RCC 7860 (cell line): Measurements from ENCODE around the gene REC8.

ENCODE experiments used
- DNase-seq: peaks from one replicate; pipeline ENCODE4 v3.0.0-alpha.2; 2015; ENCODE audit warnings: low spot score
- FAIRE-seq: peaks from 2 replicates; lab custom pipeline; 2012; peaks lifted over from hg19 to GRCh38; lab: Jason Lieb, UNC

The REC8 gene

DNA sequence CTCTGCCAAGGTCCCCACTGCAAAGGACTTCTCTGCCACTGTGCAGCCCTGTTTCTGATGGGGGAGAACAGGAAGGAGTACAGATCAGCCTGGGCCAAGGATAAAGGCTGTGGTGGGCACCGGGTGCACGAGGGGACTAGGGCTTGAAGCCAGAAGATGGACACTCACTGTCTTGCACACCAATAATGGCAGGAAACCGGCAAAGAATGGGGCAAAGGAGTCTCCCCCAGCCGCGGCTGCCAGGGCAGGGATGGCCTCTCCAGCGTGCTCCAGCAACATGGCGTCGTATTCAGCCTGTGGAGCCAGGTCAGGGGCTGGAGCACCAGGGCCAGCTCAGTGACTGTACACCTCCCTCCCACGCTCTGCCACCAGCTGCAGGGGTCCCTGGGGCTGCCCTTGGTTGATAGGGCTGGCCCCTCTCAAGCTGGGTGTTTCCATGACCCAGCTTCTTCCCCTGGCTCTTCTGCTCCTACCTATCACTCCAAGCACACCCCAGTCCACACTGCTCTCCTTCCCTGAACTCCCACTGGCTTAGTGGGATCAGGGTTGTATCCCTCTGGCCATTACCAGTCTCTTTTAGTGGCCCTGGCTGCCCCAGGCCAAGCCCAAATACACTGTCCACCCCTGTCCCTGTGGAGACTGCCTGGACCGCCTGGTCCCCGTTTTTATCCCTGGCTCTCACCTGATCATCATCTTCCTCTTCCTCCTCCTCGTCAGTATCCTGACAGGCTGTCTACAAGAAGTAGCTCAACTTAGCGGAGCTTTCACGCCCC lies 10.4 kb downstream of the REC8 start:
- FAIRE-seq (no peak), DNase-seq (no peak)

DNA sequence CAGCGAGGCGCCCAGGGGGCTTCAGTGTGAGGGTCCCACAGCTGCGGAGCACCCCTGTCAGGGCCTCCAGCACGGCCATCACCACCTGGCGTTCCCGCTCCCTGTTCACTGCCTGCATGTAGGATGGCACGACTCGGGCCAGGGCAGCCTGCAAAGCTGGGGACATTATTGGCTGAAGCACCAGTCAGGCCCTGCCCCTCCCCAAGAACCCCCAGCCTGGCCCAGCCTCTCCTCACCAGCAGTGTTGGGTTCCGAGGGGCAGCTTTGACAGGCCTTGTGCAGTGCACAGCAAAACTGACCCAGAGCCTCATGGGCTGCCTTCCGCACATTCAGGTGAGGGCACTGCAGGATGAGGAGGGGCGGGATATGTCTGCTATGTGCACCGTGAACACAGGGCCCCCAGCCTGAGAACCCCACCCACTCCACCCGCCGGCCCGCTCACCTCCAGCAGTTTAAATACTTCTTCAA lies 11.2 kb downstream of the REC8 start:
- FAIRE-seq (no peak), DNase-seq (no peak)

DNA sequence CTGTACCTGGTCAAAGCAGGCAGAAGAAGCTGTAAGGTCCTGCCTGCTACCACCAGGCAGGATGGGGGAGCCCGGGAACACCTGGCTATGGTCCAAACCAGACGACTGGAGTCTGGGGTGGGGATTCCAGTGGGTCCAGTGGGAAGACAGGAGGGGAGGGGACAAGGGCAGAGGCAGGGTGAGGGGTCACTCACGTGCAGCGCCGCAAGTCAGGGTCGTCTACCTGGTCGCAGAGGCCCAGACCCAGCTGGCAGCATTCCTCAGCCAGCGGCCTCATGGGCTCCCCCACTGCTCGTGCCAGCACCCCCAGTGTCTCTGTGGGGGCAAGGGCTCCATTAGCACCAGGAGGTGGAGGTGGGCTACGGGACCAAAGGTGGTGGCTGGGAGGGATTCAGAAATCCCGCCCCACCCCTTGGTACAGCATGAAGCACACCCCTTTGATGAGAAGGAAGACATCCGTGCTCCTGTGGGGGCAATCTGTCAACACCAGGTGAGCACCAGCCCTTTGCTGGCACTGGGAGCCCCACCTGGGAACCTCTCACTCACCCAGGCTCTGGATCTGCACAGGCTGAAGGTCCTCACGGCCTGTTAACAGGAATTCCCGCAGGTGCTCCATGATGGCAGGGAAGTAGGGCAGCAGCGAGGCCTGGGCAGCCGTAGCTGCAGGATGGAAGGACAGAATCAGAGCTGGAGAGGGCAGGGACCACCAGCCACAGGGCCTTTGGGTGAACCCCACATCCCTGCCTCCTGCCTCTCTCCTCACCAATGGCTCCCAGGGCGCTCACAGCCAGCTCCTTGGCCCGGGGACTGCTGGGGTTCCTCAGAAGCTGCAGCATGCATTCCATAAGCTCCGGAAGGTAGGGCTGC lies 12.5 kb downstream of the REC8 start:
- FAIRE-seq = no peak
- no peak for DNase-seq

DNA sequence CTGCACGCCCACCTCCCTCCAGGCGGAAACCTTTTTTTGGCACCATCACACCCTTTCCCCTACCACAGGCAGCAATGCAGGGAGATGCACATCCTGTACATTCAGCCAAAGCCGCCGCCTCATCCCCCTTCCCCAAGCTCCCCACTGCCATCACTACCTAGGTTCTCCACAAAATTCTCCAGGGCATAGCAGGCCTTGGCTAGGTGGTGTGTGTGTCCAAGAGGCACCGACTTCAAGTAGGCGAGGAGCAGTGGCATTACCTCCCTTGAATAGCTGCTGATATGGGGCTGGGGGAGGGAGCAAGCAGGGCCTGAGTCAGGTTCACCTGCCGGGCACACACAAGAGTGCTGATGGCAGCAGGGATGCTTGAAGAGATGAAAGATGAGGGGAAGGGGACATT lies 13.1 kb downstream of the REC8 start:
- DNase-seq = no peak
- no peak for FAIRE-seq

DNA sequence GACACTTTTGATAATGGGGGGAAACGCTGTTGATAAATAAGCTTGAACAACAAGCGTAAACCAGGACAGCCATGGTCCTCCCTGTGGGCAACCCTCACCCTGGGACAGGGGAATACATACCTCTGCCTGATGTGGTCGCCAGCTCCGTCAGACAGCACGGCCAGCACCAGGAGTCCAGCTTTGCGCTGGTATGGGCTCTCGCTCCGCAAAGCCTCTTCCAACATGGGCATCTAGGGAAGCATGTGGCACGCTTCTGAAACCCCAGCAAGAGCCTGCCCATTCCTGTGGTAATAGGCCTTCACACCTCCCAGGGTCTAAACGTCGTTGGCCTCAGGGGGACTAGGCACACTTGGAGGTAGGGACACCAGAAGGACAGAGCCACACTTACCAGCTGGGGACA lies 13.9 kb downstream of the REC8 start:
- no peak for DNase-seq
- FAIRE-seq = no peak

DNA sequence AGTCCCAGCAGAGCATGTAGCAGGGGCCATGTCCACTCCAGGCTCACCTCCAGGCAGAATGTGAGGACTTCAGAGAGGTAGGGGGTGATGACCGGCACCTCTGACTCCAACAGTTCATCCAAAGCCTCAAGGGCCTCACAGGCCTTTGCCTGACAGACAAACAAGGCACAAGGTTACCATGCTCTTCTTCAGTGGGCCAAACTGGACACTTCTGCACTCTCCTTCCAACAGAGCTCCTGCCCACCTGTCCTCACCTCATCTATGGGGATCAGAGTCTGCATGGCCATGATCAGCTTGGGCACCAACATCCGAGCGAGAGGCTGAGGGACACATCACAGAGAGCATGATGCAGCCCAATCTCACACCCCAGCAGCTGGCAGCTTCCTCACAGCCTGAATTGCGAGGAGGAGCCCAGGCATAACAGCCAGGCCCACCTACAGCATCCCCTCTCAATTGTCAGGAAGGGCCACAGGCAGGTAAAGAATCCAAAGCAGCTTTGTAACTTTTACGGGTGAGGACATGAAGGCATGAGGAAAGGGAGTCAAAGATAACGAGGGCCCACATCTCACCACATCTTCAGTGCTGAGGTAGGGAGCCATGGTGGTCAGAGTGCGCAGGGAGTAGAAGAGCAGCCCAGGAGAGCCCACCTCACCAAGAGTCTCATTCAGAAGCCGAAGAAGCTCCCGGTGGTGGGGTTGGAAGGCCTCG lies 15.1 kb downstream of the REC8 start:
- no peak for DNase-seq
- FAIRE-seq = no peak

DNA sequence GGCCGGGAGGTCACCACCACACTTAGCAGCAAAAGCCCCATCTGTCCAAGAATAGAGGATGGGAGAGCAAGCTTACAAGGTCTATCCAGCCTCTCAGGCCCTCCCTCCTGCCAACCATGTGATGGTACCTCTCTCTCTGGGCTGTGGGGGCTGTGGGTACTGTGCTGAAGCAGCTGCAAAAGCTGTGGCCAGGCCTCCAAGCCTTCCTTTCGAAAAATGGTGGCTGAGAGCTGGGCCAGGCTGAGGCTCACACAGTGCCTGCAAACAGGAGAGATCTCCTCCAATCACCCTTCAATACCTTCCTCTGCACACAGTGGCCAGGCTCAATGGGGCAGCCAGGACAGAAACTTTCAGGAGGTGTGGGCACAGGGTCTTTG lies 15.6 kb downstream of the REC8 start:
- DNase-seq (no peak), FAIRE-seq (no peak)

DNA sequence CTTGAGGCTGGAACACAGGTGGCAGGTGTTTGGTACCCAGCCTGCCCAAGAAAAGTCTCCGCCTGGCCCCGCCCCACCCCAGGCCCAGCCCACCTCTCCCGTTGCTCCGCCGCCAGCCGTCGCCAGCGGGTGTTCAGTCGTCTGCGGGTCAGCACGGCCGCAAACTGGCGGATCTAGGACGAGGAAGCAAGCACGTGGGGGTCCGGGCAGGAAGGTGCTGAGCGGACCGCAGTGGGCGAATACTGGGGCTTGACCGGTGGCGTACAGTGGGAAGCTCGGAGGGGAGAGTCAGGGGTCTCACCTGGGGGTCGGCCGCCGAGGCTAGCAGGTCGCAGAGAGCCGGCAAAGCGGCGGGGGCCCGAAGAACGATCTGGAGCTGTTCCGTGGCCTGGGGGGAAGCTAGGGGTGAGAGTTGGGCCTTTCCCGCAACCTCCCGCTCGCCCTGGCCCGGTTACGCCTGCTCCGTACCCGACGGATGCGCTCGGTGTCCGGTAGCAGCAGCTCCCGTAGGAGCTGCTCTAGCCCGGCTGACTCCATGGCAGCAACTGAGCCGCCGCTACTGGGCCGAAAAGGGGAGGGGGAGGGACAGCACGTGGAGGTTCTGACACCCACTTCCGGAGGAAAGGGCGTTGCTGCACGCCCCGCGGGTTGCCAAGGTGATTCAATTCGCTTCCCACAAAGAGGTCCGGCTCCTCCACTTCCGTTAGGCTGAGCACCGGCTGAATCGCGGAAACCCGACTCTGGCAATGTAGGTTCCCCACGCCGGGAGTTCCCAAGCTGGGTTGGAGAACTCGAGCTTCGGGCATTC lies 16.6 kb downstream of the REC8 start, which contains the start of gene IPO4:
Gene IPO4 (minus strand): TSS at position 566 of the 808 bp plus-strand sequence. CDS start 29 bp downstream, at position 537.
- peak; percentile 84 for DNase-seq
- FAIRE-seq = no peak

DNA sequence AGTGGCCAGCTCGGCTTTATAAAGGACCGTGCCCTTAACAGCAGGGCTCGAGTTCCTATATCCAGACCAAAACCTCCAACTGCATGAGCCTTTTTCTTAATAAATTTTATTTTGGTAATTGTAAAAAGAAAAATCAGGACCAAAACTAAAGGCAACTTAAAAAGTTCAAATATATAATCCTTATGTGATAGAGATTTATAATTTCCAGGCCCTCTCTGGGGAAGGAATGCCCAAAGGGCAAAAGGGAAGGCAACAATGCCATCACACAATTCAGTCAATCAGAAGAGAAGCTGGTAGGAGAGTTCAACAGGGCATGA lies 17.1 kb downstream of the REC8 start:
- FAIRE-seq (no peak), DNase-seq (no peak)

DNA sequence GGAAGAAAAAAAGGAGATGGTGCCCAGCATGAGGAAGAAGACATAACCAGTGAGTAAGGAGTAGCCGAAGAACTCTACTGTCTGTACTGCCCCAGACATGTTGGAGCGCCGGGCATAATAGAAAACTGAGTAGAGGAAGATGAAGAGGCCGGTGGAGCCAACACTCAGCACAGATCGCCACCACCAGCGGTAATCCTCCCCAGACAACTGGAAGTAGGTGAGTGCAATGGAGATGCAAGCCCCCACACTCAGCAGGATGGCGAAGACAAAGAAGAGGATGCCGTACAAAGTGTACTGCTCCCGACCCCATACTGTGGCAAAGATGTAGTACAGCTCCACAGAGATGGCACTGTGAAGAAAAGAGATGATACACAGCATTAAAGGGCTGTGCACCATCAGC lies 17.6 kb downstream of the REC8 start:
- DNase-seq = no peak
- no peak for FAIRE-seq

DNA sequence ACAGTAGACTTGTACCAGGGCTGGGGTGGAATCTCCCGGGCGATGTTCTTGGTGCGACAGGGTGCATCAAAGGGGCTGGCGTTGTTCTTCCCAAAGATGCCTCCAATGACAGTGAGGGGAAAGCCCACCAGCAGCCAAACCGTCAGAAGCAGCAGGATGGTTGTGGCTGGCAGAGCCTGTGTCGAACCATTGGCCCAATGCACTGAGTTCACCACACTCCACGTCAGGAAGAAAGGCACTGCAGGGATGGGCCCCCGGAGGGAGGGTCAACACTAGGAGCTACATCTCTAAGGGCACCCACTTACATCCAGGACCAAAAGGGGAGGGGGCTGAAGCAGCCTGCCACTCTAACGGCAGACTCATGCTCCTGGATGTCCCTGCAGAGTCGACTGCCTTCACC lies 18.5 kb downstream of the REC8 start:
- FAIRE-seq (no peak), DNase-seq (no peak)

DNA sequence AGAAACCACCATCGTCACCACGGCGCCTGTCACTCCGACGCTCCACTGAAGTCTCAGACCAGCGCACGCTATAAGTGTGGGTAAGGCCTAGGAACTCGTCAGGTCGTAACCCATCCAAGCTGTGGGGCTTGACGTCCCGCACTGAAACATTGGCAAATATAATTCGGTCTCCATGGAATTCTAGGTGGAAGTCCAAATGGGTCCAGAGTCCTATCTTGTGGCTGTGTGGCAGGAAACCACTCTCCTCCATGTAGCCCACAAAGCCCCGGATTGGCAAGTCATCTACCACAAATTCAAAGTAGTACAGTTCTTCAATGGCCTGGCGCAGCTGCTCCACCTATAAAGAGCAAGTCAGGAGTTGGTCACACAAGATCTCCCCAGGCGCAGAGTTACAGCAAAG lies 21.1 kb downstream of the REC8 start:
- DNase-seq = no peak
- no peak for FAIRE-seq

DNA sequence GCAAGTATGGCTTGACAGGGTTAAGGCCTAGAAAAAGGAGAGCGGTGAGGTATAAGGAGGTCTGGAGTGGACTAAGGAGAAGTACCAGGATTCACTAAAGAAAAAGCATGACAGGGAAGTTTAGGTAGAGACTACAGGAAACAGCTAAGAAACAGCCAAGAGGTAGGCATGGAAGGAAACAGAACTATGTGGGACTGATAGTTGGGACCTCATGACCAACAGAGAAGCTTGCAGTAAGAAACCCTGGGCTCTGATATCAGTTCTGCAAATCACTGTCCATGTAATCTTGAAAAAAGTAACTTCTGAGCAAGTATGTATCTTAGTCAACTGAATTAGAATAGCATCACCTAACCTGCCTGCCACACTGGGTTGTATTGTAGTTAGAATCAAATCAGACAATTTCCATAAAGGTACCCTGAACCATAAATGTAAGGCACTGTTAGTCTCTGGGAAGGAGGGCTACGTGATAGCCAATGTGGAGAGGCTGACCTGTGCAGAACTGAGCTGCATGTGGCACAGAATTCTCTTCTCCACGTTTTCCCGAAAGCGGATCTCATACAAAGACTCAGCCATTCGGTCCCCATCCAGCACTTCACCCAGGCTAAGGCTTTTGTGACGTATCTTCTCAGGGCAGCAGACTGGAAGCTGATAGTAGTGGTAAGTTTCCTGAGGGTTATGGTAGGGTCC lies 22.4 kb downstream of the REC8 start:
- FAIRE-seq = no peak

DNA sequence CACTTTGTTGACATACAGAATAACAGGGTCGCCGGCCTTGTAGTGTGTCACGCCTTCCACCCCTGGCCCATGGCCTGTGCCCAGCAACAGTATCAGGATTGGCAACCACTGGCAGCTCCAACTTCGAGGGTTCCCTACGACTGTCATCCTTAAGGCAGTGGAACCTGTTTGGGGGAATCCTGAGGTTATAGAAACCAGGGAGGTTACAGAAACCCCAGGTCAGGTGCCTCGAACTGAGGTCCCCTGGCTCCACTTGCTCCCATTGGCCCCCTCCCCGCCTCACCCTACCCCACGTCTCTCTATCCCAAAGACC lies 22.9 kb downstream of the REC8 start:
- FAIRE-seq (no peak), DNase-seq (no peak)

More for the DNA sequence above, 22.4 kb downstream of the REC8 start:
- DNase-seq = no peak

DNA sequence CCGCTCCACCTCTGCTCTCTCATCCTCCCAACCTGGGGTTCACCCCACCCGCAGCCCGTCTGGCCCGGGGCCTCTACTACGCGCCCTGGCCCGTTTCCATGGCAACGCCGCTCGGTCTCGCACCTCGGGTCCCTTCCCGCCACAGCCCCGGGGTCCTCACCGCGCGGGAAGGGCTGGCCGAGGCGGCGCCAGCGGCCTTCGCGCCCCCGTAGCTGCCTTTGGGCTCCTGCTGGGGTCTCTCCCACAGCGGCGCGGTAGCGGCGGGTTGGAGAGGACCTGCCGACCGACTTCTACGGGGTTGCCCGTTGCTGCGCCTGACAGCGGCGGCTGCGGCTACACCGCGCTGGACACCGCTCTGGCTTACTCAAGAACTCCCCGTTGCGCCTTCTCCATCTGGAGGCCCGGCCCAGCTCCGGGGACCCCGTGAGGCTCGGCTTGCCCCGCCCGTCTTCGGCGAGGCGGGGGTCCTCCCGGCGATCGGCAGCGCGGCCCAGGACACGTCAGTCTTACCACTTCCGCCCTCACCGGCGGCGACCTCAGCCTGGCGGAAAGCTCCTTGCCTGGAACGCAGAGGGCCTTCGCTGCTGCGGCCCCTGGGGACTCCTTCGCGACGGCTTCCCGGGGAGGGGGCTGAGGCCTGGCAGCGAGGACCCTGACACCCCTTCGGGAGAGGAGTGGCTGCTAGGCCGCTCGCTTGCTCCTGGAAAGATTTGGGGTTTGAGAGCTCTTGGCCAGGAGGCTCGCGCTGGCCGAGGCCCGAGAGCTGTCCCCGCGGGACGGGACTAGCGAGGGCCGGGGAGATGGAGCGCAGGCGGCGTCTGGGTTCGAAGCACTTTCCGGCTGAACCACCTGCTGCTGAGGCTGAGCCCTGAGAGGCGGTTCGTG lies 23.5 kb downstream of the REC8 start, which contains the start of gene TM9SF1:
Gene TM9SF1 (minus strand): TSS at position 256 of the 885 bp plus-strand sequence. CDS start 422 bp downstream, outside the sequence.
- FAIRE-seq = no peak

DNA sequence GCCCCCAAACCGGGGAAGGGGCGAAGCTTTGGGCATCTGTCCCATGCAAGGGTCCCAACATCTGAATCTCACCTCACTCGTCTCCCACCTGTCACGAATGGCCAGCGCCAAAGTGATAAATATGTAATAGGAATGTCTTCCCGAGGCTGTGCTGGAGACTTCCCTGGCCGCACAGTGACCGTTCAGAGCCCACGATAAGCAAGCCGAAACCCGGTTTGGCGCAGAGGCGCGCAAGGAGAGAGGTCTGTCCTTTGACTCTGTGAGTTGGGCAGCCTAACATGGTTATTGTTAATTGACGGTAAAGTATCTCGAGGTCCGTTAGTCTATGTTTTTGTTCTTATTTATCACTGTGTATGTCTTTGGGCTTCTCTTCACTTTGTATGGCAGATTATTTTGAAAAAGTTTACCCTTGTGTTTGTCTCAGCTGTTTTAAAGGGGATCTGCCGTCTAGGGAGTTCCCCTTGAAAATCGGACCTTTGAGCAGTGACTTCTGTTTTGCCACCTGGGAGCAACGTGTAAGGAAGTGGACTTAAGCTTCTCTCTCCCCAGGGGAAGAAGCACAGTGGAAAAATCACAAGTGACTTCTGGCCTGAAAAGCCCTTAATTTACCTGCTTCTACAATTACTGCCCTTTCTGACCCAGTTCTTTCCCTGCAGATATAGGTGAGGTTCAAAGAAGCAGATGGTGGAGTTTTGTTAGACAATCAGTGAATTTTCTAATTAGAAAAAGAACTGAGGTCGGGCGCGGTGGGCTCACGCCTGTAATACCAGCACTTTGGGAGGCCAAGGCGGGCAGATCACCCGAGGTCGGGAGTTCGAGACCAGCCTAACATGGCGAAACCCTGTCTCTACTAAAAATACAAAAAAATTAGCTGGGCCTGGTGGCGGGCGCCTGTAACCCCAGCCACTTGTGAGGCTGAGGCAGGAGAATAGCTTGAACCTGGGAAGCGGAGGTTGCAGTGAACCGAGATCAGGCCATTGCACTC lies 24.5 kb downstream of the REC8 start:
- FAIRE-seq (no peak), DNase-seq (no peak)

More for the DNA sequence above, 23.5 kb downstream of the REC8 start, which contains the start of gene TM9SF1:
- DNase-seq = peak; percentile 50

DNA sequence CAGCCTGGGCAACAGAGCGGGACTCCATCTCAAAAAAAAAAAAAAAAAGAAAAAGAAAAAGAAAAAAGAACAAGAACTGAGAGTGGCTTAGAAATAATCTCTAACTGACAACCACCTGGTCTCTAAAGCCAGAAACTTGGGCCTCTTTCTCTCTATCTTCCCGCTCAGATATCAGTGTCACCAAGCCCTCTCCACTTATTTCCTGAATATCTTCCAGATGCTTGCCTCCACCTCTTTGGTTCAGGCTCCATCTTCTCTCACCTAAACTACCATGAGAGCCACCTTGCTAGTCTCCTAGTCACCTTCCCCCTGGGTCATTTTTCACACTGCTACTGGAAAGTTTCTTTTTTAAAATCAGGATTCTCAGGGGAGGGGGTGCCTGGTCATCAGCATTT lies 25.2 kb downstream of the REC8 start:
- FAIRE-seq = no peak
- no peak for DNase-seq
